ENCODE data around the gene TAC3.
A peak's percentile ranks its signal among the peaks of the same experiment; 100 is the strongest.
"Not testable (repeated sequence)": the region's sequence is repeated elsewhere in the genome, so short reads cannot be mapped to it uniquely, and the experiment has no call there.

TAC3 gene

DNA sequence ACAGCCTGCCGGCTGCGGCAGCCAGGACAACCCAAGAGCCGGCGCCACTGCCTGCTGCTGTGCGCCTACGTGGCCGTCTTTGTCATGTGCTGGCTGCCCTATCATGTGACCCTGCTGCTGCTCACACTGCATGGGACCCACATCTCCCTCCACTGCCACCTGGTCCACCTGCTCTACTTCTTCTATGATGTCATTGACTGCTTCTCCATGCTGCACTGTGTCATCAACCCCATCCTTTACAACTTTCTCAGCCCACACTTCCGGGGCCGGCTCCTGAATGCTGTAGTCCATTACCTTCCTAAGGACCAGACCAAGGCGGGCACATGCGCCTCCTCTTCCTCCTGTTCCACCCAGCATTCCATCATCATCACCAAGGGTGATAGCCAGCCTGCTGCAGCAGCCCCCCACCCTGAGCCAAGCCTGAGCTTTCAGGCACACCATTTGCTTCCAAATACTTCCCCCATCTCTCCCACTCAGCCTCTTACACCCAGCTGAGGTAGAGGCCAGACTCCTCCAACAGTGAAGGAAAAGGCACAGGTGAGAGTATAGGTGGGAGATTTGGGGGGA is 20.3 kb downstream of the TAC3 start:
- Mint-ChIP-seq H3K4me1 (peaks cover 34% of the 10 kb centered on the region), H3K27me3 (no peaks in the 10 kb centered on the region), H3K4me3 (no peak overlapping the region), H3K36me3 (ENCODE audit: insufficient read depth) (peaks cover 4% of the 10 kb centered on the region), H3K27ac (ENCODE audit: low read depth) (peak overlapping the region; percentile 6), H3K9me3 (no peaks in the 10 kb centered on the region)
- ATAC-seq (replicated peaks; ENCODE audit: extremely low read depth, poor library complexity, severe bottlenecking) (no peak), DNase-seq (ENCODE audit: low spot score in 2 of 2) (peak in 1 of 2 donors; percentile 11)

DNA sequence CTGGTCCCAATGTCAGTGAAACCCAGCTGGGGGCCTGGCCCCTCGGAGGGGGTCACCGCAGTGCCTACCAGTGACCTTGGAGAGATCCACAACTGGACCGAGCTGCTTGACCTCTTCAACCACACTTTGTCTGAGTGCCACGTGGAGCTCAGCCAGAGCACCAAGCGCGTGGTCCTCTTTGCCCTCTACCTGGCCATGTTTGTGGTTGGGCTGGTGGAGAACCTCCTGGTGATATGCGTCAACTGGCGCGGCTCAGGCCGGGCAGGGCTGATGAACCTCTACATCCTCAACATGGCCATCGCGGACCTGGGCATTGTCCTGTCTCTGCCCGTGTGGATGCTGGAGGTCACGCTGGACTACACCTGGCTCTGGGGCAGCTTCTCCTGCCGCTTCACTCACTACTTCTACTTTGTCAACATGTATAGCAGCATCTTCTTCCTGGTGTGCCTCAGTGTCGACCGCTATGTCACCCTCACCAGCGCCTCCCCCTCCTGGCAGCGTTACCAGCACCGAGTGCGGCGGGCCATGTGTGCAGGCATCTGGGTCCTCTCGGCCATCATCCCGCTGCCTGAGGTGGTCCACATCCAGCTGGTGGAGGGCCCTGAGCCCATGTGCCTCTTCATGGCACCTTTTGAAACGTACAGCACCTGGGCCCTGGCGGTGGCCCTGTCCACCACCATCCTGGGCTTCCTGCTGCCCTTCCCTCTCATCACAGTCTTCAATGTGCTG is 21.0 kb downstream of the TAC3 start:
- Mint-ChIP-seq H3K4me1 (peaks cover 31% of the 10 kb centered on the region), H3K9me3 (no peaks in the 10 kb centered on the region), H3K27ac (ENCODE audit: low read depth) (no peak overlapping the region), H3K27me3 (no peaks in the 10 kb centered on the region), H3K36me3 (ENCODE audit: insufficient read depth) (peaks cover 4% of the 10 kb centered on the region), H3K4me3 (no peak overlapping the region)
- no peak for ATAC-seq (replicated peaks; ENCODE audit: extremely low read depth, poor library complexity, severe bottlenecking)
- peak in 1 of 2 donors; percentile 10 for DNase-seq (ENCODE audit: low spot score in 2 of 2)

DNA sequence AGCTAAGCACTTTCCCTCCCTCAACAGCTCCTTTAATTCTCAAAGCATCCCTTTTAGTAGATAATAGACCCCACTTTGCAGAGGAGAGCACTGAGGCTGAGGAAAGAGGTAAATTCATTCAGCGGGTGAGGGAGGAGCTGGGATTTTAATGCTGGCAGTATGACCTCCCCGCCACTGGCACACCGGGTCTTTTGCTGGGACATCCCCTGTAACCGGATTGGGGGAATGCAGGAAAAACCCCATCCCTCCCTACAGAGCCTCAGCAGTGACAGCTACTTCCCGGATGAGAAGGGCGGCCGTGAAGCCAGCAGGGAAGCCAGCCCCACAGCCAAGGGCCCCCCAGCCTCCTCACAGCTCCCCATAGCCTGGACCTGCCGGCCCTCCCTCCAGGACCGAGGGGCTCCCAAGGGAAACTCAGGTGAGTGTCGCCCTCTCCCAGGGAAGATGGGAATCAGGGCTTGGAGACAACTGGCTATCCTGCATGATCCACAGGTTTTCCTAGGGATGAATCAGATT is 22.0 kb downstream of the TAC3 start:
- ATAC-seq (replicated peaks; ENCODE audit: extremely low read depth, poor library complexity, severe bottlenecking) (no peak), DNase-seq (ENCODE audit: low spot score in 2 of 2) (peak in 1 of 2 donors; percentile 2)
- Mint-ChIP-seq H3K9me3 (no peaks in the 10 kb centered on the region), H3K27me3 (no peaks in the 10 kb centered on the region), H3K4me3 (no peak overlapping the region), H3K27ac (ENCODE audit: low read depth) (no peak overlapping the region), H3K4me1 (peaks cover 21% of the 10 kb centered on the region), H3K36me3 (ENCODE audit: insufficient read depth) (peaks cover 4% of the 10 kb centered on the region)

DNA sequence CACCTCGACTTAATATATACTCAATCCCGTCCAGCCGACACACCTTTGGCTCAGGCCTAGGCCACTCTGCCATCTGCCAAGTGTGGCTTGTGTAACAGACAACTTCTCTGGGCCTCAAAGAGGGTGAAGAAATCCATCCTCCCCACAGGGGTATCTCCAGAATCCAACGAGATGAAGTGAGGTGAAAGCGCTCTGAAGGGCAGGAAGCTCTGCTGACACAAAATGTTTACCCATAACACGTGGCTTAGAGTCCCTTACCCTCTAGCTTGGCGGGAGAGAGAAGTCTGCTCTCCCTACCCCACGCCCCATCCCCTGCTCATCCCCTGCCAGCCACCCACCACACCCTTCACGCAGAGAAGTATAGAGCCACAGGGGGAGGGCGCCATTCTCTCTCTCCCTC is 23.0 kb downstream of the TAC3 start:
- ATAC-seq (replicated peaks; ENCODE audit: extremely low read depth, poor library complexity, severe bottlenecking) (no peak), DNase-seq (ENCODE audit: low spot score in 2 of 2) (peak in 1 of 2 donors; percentile 6)
- Mint-ChIP-seq H3K4me1 (peaks cover 12% of the 10 kb centered on the region), H3K27me3 (no peaks in the 10 kb centered on the region), H3K4me3 (no peak overlapping the region), H3K27ac (ENCODE audit: low read depth) (no peak overlapping the region), H3K36me3 (ENCODE audit: insufficient read depth) (peaks cover 4% of the 10 kb centered on the region), H3K9me3 (no peaks in the 10 kb centered on the region)

DNA sequence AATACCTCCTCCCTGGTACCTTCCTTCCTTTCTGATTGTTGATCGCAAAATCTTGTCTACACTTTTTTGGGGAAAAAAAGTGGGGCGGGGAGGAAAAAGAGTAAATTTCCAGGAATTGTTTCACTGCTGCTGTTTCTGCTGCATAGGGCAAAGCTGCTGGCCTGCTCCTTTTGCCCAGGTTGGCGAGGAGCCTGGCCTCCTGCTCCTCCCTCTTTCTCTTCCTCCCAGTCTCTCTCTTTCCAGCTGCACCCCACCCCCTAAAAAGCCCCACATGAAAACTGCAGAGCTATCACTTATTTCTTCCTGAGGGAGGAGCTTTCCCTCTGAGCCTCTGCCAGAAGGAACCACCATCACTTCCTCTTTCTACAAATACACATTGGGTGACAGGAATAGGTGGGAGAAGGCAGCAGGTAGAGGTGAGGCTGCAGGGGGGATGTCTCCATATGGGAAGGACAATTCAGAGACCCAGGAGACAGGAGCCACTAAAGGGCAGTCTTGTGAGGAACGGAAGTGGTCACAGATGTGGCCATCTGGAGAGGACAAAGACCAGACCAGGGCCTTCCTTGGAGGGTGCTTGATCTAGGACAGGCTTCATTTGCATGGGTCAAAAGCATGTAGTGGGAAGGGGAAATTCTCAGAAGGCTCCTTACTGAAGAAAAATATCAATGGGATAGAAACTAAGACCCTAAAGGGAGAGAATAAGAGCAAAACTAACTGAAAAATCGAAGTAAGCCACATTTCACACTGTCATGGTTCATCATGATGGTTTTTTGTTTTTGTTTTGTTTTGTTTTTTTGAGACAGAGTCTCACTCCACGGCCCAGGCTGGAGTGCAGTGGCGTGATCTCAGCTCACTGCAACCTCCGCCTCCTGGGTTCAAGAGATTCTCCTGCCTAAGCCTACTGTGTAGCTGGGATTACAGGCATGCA is 24.7 kb downstream of the TAC3 start:
- DNase-seq (ENCODE audit: low spot score in 2 of 2), result no peak
- Mint-ChIP-seq H3K4me3 (no peak overlapping the region), H3K9me3 (no peaks in the 10 kb centered on the region), H3K36me3 (ENCODE audit: insufficient read depth) (peaks cover 8% of the 10 kb centered on the region), H3K27ac (ENCODE audit: low read depth) (no peak overlapping the region), H3K4me1 (peaks cover 13% of the 10 kb centered on the region), H3K27me3 (no peaks in the 10 kb centered on the region)
- no peak for ATAC-seq (replicated peaks; ENCODE audit: extremely low read depth, poor library complexity, severe bottlenecking)

DNA sequence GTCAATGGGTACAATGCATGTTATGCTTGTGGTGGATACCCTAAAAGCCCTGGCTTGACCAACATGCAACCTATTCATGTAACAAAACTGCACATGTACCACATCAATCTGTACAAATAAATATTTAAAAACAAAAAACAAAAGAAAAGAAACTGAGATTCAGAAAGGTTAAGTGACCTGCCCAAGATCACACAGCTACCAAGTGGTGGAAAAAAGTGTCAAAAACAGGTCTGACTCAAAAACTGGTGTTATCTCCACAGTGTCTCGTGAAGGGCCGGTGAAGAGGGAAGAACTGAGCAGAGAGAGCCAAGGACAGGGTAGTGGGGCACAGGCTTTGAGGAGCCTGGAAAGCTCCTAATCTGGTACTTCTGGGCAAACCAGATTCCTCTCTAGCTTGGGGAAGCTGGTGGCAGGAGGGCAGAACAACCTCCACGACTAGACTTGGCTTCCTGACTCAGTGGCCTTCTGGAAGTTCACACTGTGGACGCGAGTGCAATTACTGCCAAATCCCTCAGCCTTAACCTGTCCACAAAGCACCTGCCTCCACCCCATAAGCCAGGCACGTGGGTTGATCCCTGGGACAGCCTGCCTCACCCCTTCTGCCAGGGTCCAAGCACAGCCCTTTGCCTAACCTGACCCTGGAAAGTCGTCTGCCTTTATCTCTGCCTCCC is 25.5 kb downstream of the TAC3 start:
- no peaks in the 10 kb centered on the region for H3K27me3 Mint-ChIP-seq
- no peak overlapping the region for H3K27ac Mint-ChIP-seq (ENCODE audit: low read depth)
- ATAC-seq (replicated peaks; ENCODE audit: extremely low read depth, poor library complexity, severe bottlenecking) (no peak), DNase-seq (ENCODE audit: low spot score in 2 of 2) (peak in 1 of 2 donors; percentile 5)
- peaks cover 6% of the 10 kb centered on the region for H3K4me1 Mint-ChIP-seq
- H3K36me3 Mint-ChIP-seq (ENCODE audit: insufficient read depth), result peaks cover 7% of the 10 kb centered on the region
- H3K9me3 Mint-ChIP-seq, result no peaks in the 10 kb centered on the region
- no peak overlapping the region for H3K4me3 Mint-ChIP-seq

DNA sequence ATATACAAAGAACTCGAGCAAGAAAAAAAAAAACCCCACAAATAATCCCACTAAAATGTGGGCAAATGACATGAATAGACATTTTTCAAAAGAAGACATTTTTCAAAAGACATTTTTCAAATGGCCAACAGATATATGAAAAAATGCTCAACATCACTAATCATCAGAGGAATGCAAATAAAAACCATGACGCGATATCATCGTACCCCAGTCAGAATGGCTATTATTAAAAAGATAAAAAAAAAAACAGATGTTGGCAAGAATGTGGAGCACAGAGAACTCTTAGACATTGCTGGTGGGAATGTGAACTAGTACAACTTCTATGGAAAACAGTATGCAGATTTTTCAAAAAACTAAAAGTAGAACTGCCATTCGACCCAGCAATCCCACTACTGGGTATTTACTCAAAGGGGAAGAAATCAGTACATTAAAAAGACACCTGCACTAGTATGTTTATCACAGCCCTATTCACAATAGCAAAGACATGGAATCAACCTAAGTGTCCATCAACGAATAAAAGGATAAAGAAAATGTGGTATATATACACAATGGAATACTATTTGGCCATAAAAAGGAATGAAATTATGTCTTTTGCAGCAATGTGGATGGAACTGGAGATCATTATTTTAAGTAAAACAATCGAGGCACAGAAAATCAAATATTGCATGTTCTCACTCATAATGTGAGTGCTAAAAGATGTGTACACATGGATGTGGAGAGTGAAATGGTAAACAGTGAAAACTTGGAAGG is 26.3 kb downstream of the TAC3 start:
- Mint-ChIP-seq H3K4me3 (no peak overlapping the region), H3K27ac (ENCODE audit: low read depth) (no peak overlapping the region), H3K27me3 (no peaks in the 10 kb centered on the region), H3K4me1 (peaks cover 5% of the 10 kb centered on the region), H3K36me3 (ENCODE audit: insufficient read depth) (peaks cover 6% of the 10 kb centered on the region), H3K9me3 (no peaks in the 10 kb centered on the region)
- no peak for DNase-seq (ENCODE audit: low spot score in 2 of 2)
- ATAC-seq (replicated peaks; ENCODE audit: extremely low read depth, poor library complexity, severe bottlenecking), result no peak

DNA sequence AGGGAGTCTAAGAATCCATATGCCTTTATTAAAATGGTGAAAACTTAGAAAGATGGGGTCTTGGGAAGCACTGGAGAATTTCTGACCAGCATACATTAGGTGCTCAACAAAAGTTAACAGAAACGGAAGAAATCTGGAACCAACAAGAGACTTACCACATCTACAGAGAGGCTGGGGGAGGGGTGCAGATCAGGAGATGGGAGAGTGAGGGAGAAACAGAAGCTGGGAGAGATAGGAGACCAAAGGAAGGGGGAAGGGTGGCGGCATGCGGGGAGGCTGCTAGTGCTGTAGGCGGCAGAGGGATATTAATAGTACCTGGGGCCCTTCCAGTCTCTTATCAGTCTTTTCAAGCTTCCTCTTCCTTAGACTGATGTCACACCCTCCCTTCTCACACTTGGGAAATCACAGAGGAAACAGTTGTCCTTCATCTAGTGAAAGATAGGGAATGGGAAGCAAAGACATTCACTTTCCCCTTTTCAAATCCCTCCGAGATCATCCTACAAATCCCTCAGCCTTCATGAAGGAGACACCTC is 28.1 kb downstream of the TAC3 start:
- ATAC-seq (replicated peaks; ENCODE audit: extremely low read depth, poor library complexity, severe bottlenecking) (no peak), DNase-seq (ENCODE audit: low spot score in 2 of 2) (peak in 1 of 2 donors; percentile 7)
- Mint-ChIP-seq H3K36me3 (ENCODE audit: insufficient read depth) (peaks cover 4% of the 10 kb centered on the region), H3K9me3 (no peaks in the 10 kb centered on the region), H3K27ac (ENCODE audit: low read depth) (no peak overlapping the region), H3K4me1 (peaks cover 5% of the 10 kb centered on the region), H3K4me3 (no peak overlapping the region), H3K27me3 (no peaks in the 10 kb centered on the region)

DNA sequence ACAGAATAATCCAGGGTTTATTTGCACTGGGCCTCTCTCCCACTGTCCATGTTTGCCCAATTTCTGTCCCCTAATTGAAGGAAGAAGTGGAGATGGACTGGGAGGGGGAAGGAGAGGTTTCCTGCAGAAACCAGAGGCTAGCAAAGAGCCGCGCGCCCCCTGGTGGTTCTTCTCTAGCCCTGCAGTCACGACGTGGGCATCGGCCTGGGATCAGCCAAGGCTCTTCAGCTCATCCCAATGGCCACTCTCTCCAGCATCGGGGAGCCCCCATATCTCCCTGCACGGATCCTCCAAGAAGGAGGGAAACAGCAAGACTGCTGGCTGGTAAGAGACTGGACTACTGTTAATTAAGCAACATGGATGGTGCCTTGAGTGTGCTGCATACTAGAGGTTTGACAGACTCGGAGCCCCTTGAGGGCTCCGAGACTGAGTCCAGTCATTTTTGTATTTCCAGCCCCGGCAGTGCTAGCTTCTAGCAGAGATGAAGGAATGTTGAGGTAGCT is 28.7 kb downstream of the TAC3 start:
- Mint-ChIP-seq H3K4me3 (peak overlapping the region; percentile 18), H3K27me3 (no peaks in the 10 kb centered on the region), H3K27ac (ENCODE audit: low read depth) (no peak overlapping the region), H3K9me3 (no peaks in the 10 kb centered on the region), H3K4me1 (peaks cover 5% of the 10 kb centered on the region), H3K36me3 (ENCODE audit: insufficient read depth) (peaks cover 4% of the 10 kb centered on the region)
- DNase-seq (ENCODE audit: low spot score in 2 of 2) (peak; percentile 55 to 67), ATAC-seq (replicated peaks; ENCODE audit: extremely low read depth, poor library complexity, severe bottlenecking) (no peak)

DNA sequence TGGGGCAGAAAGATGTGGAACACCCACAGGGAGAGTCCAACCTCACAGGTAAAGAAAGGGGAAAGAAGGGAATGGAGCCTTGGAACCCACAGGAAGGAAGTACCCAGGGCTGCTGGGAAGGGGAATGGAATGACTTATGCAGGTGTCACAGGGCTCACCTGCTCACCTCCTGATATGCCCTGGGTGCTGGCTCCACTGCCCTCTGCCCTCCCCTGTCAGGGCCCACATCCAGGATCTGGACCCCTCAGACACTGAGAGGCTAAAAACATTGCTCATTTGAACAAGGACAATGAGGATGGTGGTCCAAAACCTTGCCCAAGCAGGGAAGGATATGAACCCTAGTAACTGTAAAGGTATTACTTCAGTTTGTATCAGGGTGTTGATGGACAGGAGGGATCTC is 29.3 kb downstream of the TAC3 start:
- Mint-ChIP-seq H3K27ac (ENCODE audit: low read depth) (no peak overlapping the region), H3K4me3 (peak overlapping the region; percentile 18), H3K36me3 (ENCODE audit: insufficient read depth) (peaks cover 4% of the 10 kb centered on the region), H3K9me3 (no peaks in the 10 kb centered on the region), H3K27me3 (no peaks in the 10 kb centered on the region), H3K4me1 (peaks cover 5% of the 10 kb centered on the region)
- peak in 1 of 2 donors; percentile 11 for DNase-seq (ENCODE audit: low spot score in 2 of 2)
- ATAC-seq (replicated peaks; ENCODE audit: extremely low read depth, poor library complexity, severe bottlenecking), result no peak

DNA sequence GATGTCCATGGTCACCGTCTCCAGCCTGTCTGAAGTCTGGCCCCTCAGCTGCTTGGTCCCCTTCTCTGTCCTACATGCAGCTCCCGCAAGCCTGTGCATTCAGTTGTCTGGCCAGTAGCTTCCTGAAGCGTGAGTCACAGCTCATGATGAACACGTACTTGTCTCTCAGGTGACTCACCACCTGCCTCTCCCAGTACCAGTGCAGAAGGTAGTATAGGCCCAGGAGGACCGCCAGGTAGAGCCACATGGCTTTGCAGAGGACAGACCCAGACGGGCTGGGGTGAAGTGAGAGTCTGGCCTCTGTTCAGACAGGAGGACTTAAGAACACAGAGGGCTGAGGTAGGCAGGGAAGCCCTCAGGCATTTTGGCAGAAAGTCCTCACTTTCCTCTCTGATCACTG is 30.6 kb downstream of the TAC3 start:
- H3K27me3 Mint-ChIP-seq; H3K27ac Mint-ChIP-seq (ENCODE audit: low read depth); H3K36me3 Mint-ChIP-seq (ENCODE audit: insufficient read depth); H3K4me1 Mint-ChIP-seq; ATAC-seq (replicated peaks; ENCODE audit: extremely low read depth, poor library complexity, severe bottlenecking); DNase-seq (ENCODE audit: low spot score in 2 of 2); H3K9me3 Mint-ChIP-seq; H3K4me3 Mint-ChIP-seq: not testable (repeated sequence)

All from central memory CD8-positive, alpha-beta T cell (primary cell).